HG02884 (cell line): ENCODE measurements around the gene ZMAT5.
A peak's percentile ranks its signal among the peaks of the same experiment; 100 is the strongest.

ENCODE experiments used
- ATAC-seq: cut with Tn5 transposase; IDR thresholded peaks from one replicate; pipeline ENCODE4 v1.9.1; 2021; ENCODE audit warnings: mild to moderate bottlenecking, moderate library complexity; ENCODE audit not compliant: unreplicated experiment

The ZMAT5 gene

DNA sequence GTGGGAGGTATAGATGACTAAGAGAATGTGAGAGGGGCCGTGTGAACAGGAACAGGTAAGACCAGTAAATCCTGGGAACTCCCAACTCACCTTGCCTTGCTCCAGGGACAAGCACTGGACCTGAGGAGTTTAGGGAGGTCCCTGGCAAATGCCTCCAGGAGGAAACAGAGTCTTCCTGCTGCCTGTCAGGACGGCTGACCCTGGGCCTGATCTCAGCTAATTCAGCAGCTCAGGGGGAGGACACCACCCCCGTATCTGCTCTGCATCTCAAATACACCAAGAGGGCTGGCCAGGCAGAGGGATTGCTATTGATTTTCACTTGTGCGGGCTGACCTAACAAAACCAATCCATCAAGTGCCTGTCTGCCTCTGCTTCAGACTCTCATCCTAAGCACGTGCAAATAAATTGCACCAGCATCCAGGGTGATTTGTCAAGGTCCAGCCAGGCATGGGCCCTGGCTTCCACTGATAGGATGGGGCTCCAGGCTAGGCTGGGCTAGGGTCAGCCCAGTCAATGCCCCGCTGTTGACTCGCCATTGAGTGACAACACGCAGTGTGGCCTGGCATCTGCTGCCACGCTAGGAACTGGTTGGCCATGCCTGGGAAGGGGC lies 20.7 kb upstream of the ZMAT5 start:
- ATAC-seq, result no peak

DNA sequence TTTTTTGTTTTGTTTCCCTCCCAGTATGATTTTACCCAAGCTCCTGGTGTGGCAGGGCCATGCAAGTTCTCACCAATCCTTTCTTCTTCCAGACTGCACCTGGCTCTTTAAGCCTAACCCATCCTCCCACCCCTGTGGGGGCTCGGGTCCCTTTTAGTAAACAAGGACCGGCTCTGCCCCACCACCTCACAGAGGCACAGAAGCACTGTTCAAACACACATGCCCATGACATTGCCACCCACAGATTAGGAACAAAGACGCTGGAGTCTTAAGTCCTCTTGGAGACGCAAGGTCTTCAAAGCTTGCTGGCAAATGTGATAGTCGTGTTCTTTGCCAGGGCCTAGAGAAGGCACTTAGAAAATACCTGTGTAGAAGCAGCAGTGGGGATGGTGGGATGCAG lies 19.2 kb upstream of the ZMAT5 start:
- no peak for ATAC-seq

DNA sequence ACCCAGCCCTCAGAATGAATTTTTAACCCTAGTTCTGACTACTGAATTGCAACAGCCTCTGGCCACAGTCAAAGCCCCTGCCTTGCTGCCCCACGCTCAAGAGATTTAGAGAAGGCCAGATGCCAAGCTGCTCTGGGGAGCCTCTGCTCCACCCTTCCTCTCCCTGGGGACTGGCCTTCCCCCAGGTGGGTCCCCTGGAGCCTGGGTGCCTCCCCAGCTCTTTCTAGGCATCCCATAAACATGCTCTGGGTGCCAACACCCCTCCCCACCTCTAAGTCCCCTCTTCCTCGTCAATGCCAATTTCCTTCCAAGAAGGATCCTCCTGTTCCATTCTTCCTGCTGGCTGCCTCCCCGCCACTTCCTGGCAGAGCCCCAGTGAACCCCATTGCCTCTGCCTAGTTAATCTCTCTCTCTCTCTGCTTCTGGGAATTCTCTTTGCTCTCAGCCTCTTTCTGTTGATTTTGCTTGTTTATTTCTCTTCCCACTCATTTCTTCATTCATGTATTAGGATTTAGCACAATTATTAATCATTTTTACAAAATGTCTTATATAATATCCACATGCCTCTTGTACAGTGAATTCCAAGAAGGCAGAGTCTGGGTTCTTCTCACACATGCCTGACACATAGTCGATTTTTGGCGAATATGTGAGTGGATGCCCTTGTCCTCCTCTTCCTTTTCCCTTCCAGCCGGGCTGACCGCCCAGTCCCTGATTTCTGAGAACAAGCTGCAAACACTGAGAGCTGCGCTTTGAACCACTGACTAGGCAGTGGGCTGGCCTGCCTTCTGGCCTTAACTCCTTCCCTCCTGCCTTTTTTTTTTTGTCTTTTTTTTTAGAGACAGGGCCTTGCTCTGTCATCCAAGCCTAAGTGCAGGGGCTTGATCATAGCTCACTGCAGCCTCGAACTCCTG lies 17.9 kb upstream of the ZMAT5 start:
- ATAC-seq, result no peak

DNA sequence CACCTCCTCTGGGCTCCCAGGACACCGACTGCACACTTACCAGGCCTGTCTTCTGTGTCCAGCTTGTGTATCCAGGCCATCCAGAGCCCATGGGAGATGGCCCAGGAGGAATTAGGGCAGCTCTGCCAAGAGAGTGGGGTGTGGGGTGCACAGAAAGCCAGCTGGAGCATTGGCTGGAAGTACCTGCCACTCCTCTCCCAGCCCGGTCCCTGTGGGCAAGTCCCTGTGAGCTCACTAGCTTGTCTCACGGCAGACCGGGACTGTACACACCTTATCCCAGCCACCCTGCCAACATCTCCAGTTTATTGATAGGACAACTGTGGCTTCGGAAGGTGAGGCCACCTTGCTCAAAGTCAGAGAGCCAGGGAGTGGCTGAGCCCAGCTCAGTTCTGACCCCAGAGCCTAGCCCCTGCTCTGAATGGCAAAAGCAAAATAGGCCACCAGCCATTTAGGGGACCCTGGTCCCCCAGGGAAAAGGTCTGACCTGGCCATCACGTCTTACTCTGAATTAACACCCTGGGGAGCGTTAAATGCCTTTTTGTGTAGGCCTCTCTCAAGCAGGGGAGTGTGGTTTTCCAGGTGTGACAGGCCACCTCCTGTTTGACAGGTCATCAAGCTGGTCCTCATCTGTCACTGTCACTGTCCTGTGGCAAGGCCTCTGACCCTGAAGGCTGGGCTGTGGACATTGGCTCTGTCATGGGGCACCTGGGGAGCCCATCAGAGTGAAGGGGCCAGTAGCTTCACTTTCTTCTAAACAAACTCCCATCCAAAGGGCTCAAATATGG lies 15.4 kb upstream of the ZMAT5 start:
- no peak for ATAC-seq

DNA sequence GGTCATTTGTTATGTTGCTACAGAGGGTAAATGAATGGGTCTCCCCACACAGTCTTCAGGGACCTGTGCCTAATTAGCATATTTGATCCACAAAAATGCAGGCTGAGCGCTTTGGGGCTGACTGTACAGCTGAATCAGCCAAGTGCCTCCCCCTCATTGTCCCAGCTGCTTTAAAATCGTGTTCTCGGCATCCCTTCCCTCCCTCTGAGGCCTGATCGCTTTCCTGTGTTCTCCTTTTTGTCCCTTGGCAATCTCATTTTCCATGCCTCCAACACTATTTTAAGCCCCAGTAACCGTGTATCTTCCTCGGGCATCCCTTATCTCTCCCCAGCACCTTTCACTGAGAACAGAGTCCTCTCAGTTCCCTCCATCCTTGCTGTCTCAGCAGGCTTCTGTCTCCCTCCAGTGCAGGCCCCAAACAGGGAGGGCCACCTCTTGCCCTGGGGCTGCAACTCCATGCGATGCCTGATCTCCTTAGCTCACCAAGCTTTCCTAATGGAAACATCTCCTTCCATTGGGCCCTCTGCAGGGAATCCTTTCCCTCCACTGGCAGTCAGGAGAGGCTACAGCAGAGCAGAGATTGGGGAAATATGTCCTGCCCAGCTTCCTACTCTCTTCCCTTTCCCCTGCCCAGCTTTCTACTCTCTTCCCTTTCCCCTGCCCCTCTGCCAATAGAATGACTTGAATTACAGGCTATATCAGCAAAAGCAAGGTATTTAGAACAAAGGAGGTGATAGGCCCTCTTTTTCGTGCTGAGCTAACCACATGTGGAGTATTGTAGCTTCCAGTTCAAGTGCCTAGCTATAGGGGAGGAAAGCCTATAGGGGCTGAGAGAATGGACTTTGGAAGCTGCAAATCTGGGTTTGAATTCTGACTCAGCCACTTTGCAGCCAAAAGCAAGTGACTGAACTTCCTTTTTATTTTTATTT lies 14.2 kb upstream of the ZMAT5 start:
- ATAC-seq, result no peak

DNA sequence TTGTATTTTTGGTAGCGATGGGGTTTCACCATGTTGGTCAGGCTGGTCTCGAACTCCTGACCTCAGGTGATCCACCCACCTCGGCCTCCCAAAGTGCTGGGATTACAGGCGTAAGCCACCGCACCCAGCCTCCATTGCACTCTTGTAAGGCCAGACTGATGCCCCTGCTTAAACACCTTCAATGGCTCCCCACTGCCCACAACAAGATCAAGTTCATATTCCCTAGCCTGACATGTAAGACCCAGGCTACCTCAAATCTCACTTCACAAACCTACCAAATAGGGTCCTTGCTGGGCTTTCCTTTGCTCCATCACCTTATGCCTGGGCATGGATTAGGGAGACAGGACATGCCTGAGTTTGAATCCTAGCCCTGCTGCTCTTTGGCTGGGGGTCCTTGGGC lies 13.4 kb upstream of the ZMAT5 start:
- no peak for ATAC-seq

DNA sequence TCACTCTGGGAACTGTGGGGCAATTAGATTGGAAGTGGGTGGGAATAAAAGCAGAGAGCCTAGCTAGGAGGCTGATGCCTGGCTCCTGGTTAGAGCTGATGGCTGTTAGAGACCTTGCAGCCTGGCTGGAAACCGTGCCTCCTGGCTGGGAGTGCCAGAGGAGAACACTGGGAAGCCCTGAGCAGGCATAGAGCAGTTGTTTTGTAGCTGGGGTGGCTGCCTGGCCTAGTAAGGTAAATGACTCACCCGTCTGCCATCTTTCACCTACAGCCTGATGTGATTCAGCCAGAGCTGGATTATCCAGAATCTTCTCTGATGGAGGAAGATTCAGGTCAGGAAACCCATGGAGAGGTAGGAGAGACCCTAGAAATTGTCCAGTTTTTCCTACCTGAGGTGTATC lies 6.4 kb upstream of the ZMAT5 start:
- no peak for ATAC-seq

DNA sequence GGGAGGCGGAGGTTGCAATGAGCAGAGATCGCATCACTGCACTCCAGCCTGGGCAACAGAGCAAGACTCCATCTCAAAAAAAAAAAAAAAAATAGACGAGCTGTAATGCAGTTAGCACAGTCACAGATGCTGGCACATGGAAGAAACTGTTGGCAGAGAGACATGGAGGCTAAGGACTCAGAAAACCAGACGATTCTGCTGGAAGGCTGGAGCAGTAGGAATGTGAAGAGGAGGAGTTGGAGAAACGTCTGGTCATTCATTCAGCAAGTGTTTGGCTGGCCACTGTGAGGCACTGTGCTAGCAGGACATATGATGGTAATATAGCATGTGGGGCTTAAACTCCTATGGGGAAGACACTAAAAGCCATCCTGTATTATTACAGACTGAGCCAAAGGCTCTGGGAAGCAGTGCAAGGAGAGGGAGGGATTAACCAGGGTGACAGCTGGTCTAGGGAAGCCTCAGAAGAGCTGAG lies 5.4 kb upstream of the ZMAT5 start:
- ATAC-seq, result no peak

DNA sequence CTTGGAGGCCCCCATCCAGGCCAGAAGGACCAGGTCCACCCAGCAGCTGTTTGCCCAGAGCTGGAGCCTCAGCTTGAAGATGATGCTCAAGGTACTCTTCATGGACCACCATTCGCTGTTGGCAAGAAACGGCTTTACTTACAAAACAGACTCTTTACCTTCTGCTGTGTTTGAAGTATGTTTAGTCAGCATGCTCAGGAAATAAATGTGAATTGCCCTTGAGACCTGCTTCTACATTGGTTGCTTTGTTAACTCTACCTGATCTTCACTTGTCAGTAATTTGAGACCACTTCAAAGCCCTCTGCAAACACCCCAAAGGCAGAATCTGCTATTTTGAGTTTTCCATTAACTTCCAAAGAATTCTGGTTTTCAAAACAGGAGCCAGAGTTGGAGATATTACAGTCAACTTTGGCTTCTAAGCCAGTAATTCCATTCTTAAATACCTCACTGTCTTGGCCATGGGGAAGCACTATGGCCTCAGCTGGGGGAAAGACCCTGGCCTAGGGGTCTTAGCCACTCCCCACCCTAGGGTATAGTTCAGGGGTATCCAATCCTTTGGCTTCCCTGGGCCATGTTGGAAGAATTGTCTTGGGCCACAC lies 3.0 kb upstream of the ZMAT5 start:
- ATAC-seq, result no peak

DNA sequence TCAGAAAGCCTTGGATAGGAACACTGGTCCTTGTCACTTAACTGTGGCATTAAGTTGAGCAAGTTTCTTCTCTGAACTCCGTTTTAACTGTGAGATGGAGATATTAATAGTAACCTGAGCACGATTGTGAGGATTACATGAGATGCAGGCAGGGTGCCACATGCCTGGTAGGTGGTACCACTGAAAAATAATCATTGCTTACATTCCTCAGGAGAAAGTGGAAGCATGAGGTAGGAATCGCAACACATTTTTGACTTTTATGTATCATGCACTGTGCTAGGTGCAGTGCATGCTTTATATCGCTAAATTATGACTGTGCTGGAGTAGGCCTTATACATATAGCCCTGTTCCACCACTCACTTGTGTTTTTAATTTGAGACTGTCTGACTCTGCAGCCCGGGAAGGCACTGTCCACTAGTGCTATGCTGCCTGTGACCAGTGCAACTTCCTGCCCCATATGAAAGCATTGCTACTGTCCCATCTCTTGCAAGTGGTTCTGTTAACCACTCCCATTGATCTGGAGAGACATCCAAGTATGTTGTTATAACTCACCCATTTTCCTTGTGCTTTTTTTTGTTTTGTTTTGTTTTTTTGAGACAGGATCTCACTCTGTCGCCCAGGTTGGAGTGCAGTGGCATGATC lies 1.4 kb upstream of the ZMAT5 start:
- no peak for ATAC-seq

DNA sequence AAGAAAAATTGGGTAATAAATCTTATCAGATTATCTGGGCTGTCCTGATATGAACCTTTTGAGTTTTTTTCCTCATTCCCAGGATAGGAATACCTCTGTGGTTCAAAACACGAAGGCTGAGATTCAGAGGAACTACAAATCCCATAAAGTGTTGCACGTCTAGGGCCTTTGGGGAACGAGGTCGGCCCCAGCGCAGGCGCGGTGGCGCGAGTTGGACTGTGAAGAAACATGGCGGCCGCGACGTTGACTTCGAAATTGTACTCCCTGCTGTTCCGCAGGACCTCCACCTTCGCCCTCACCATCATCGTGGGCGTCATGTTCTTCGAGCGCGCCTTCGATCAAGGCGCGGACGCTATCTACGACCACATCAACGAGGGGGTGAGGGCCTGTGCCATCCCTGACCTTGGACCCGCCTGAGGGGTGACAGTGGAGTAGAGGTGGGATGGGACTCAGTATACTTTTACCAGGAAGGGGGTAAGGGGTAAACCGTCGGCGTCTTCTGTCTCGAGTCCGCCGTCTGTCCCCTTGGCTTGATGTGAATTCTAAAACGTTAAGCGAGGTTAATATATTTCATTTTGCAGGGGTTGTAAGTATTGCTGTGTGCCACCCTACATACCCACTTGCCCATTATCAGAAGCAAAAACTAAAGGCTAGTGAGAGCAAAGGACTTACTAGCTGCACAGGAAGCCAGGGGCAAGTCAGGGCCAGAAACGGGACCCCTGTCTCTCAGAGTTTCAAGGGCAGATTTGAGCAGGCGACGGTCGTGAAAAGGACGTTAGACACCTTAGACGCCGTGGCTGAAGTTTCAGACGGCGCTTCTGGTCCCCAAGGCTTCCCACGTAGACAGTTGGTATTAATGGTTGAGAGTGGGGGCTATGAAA lies 604 bp upstream of the ZMAT5 start, which contains the start of gene UQCR10:
UQCR10 (plus strand) TSS at position 199 of the 881 bp plus-strand sequence; CDS start at position 229, 30 bp downstream.
- ATAC-seq, result peak; percentile 55

DNA sequence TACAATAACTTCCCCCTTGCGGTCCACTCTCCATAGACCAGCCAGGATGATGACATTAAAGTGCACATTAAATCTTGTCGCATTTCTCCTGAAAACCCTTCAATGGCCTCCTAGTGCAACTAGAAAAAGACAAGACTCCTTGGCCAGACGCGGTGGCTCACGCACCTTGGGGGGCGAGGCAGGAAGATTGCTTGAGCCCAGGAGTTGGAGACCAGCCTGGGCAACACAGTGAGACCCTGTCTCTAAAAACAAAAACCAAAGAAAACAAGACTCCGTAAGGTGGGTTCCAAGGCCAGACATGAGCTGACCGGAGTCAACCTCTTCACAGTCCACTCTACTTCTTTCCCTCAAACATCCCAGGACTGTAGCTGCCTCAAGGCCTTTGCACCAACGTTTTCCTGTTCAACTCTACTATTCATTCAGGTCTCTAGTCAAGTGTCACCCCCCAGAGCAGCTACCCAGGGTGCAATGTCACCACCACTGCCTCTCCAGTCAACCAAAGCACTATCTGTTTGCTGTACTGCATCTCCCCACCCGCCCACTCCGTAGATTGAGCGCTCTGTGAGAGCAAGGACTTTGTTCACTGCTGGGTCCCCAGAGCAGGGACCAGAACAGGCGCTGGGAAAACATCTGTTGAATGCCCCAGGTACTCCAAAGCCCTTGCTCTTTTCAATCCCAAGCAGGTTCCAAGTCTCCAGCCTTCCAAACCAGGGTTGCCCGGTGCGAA lies 739 bp downstream of the ZMAT5 start:
- no peak for ATAC-seq

DNA sequence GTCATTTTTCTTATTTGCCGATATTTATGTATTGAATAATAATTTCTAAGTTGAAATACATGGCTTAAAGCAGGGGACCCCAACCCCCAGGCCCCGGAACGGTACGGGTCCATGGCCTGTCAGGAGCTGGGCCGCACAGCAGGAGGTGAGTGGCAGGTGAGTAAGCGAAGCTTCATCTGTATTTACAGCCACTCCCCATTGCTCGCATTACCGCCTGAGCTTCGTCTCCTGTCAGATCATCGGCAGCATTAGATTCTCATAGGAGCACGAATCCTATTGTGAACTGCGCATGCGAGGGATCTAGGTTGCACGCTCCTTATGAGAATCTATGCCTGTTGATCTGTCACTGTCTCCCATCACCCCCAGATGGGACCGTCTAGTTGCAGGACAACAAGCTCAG lies 4.5 kb downstream of the ZMAT5 start:
- ATAC-seq, result no peak

DNA sequence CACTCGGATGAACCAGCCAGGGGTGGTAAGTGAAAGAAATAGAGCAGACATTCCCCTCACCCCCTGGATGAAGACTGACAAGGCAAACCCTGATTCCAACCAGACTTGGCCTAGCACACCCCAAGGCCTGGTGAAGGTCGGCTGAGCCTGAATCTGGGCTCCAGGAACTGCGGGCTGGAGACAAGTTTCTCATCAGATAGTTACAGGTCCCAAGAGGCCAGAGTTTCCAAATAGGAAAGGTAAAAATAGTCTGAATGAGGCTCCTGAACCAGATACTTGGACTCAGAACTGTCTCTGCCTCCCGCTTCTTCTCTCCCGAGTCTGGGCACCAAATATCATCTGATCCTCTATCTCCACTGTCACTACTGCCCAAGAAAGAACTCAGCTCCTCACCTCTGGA lies 7.8 kb downstream of the ZMAT5 start:
- ATAC-seq, result no peak

DNA sequence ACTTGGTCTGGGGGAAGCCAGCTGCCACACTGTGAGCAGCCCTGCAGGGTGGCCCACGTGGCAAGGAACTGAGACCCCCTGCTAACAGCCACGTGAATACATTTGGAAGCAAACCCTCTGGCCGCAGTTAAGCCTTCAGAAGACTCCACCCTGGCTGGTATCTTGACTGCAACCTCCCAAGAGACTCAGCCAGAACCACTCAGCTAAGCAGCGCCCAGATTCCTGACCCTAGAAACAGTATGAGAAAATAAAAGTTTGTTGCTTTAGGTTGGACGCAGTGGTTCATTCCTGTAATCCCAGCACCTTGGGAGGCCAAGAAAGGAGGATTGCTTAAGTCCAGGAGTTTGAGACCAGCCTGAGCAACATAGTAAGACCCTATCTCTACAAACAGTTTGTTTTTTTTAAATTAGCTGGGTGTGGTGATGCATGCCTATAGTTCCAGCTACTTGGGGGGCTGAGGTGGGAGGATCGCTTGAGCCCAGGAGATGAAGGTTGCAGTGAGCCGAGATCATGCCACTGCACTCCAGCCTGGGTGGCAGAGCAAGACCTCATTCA lies 8.7 kb downstream of the ZMAT5 start:
- no peak for ATAC-seq

DNA sequence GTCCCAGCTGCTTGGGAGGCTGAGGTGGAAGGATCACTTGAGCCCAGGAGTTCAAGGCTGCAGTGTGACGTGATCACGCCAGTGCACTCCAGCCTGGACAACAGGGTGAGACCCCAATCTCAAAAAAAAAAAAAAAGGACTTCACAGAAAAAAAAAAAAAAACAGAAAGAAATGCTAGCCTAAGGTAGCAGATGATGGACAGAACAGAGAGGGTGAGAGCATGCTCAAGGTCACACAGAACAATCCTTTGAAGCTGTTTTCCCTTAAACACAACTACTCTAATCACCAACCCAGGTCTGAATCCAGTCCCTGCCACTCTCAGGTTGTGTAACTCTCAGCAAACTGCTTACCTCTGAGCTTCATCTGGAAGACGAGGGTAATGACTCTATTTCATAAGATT lies 9.7 kb downstream of the ZMAT5 start:
- no peak for ATAC-seq

DNA sequence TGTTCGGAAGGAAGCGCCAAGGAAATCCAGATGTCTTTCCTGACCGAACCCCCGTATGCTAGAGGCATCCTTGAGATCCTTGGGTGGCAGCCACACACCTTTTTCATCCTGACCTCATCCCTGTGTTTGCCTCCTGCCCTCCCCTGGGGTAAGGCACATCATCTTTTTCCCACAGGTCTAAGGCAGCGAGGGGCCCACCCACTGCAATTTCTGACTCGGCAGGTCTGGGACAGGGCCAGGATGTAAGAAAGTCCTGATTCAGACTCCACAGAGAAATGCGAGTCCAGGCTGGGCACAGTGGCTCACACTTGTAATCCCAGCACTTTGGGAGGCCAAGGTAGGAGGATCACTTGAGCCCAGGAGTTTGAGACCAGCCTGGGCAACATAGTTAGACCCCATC lies 10.5 kb downstream of the ZMAT5 start:
- ATAC-seq, result no peak

DNA sequence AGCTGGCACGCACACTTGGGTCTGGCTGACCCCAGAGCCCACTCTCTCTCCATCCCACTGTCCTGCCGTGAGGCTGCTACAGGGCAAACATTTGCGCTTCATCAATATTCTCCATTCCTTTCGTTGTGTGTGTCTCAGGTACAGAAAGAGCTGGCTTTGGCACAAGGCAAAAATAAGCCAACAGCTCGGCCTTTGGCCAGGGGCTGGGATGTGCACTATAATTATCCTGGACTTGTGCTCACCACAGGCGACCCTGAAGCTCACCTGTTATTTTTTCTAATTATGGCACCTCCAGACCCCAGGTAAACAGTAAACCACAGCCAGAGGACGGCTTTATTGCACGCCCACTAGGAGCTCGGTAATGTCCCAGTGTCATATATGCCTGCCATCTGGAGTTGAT lies 10.9 kb downstream of the ZMAT5 start:
- ATAC-seq, result no peak
